ENCODE measurements around the gene ZRANB3. TPM values are rescaled to one million over a fixed set of nuclear protein-coding genes. Genes with fewer than 3 reads are reported as not detected.

ZRANB3 gene
- polyA plus RNA-seq, 1 donor (not counting 4 experiments of a cell fraction or from before 2014, with no cell fraction given): 10.6 TPM

DNA sequence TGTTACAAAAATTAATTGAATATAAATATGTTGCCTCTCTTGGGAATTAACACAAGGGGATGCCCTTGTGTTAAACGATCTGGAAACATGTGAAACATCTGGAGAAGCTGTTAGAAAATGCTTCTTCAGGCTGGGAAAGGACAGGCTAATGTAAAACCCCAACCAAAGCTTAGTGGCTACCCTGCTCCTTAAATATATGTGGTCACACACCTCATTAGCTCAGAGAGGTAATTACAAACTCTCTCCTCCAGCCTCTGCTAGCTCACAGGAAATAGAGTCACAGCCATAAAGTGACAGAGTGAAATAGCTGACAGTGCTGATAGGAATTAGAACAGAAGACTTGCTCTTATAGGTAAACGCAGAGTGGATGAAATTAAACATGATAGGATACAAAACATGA lies 323.0 kb downstream of the ZRANB3 start:
- Histone ChIP-seq H3K4me3 (ENCODE audit: control insufficient read depth in 2 of 3, extremely low read depth in 1 of 3, insufficient read depth in 2 of 3, low read depth in 1 of 3, low read length in 3 of 3) (no peak overlapping the region), H3K36me3 (ENCODE audit: control insufficient read depth in 2 of 2, extremely low read depth in 1 of 2, insufficient read depth in 2 of 2, low read length in 2 of 2) (peaks cover 0 to 2% of the 10 kb centered on the region in 2 experiments), H3K27ac (ENCODE audit: control insufficient read depth, insufficient read depth, low read length) (no peak overlapping the region), H3K9me1 (ENCODE audit: control insufficient read depth, extremely low read depth, insufficient read depth, low read length) (no peaks in the 10 kb centered on the region), H3K4me1 (ENCODE audit: control insufficient read depth, extremely low read depth, insufficient read depth, low read length) (no peaks in the 10 kb centered on the region), H3K9ac (ENCODE audit: control insufficient read depth, extremely low read depth, insufficient read depth, low read length) (no peak overlapping the region), H3K27me3 (ENCODE audit: control insufficient read depth, extremely low read depth, insufficient read depth, low read length) (no peaks in the 10 kb centered on the region), H2AFZ (ENCODE audit: control insufficient read depth, low read length) (no peak overlapping the region), H4K20me1 (ENCODE audit: control insufficient read depth, extremely low read depth, insufficient read depth, low read length) (no peaks in the 10 kb centered on the region), H3K79me2 (ENCODE audit: control insufficient read depth, insufficient read depth, low read length) (no peaks in the 10 kb centered on the region), H3K9me3 (ENCODE audit: control insufficient read depth, low read depth, low read length) (no peaks in the 10 kb centered on the region), H3K4me2 (ENCODE audit: control insufficient read depth, extremely low read depth, insufficient read depth, low read depth, low read length) (no peak overlapping the region)
- DNase-seq (ENCODE audit: low read depth, low spot score) (no peak), FAIRE-seq (no peak)
- TF ChIP-seq, protein P1, sequence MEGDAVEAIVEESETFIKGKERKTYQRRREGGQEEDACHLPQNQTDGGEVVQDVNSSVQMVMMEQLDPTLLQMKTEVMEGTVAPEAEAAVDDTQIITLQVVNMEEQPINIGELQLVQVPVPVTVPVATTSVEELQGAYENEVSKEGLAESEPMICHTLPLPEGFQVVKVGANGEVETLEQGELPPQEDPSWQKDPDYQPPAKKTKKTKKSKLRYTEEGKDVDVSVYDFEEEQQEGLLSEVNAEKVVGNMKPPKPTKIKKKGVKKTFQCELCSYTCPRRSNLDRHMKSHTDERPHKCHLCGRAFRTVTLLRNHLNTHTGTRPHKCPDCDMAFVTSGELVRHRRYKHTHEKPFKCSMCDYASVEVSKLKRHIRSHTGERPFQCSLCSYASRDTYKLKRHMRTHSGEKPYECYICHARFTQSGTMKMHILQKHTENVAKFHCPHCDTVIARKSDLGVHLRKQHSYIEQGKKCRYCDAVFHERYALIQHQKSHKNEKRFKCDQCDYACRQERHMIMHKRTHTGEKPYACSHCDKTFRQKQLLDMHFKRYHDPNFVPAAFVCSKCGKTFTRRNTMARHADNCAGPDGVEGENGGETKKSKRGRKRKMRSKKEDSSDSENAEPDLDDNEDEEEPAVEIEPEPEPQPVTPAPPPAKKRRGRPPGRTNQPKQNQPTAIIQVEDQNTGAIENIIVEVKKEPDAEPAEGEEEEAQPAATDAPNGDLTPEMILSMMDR (optimal IDR thresholded peaks at IDR 0.05 in 1 of 3, IDR thresholded peaks at IDR 0.05 in 1 of 3, conservative IDR thresholded peaks at IDR 0.05 in 1 of 3; ENCODE audit: extremely low read depth in 1 of 3, insufficient read depth in 2 of 3, low read length in 3 of 3): no peak
- TF ChIP-seq EZH2 (IDR thresholded peaks at IDR 0.05; ENCODE audit: low read length): no peak
- dilution Hi-C loops (cut with MboI; ENCODE audit: extremely low pct_ligation_motif_present, low sequenced_read_pairs): no loop called here

DNA sequence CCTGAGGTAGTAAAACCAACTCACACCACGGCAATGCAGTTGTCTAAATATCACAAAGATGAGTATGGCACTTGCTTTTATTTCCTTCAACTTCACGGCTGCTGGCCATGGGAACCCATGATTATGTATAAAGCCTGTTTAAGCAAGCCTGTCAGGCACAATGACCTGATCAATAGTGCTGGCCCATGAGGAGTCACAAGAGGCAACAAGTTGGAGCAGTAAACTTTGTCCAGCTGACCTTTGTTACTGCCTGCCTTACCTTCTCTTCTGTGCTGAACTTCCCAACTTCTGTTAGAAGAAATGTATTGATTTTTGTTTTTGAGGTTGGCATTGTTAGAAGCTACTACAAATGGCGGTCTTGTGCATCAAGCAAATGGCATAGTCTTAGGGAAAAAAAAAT lies 327.1 kb downstream of the ZRANB3 start:
- Histone ChIP-seq H4K20me1 (ENCODE audit: control insufficient read depth, extremely low read depth, insufficient read depth, low read length) (no peaks in the 10 kb centered on the region), H3K4me2 (ENCODE audit: control insufficient read depth, extremely low read depth, insufficient read depth, low read depth, low read length) (no peak overlapping the region), H3K9me3 (ENCODE audit: control insufficient read depth, low read depth, low read length) (no peaks in the 10 kb centered on the region), H3K4me3 (ENCODE audit: control insufficient read depth in 2 of 3, extremely low read depth in 1 of 3, insufficient read depth in 2 of 3, low read depth in 1 of 3, low read length in 3 of 3) (no peak overlapping the region), H2AFZ (ENCODE audit: control insufficient read depth, low read length) (no peak overlapping the region), H3K9ac (ENCODE audit: control insufficient read depth, extremely low read depth, insufficient read depth, low read length) (no peak overlapping the region), H3K27me3 (ENCODE audit: control insufficient read depth, extremely low read depth, insufficient read depth, low read length) (no peaks in the 10 kb centered on the region), H3K4me1 (ENCODE audit: control insufficient read depth, extremely low read depth, insufficient read depth, low read length) (no peaks in the 10 kb centered on the region), H3K36me3 (ENCODE audit: control insufficient read depth in 2 of 2, extremely low read depth in 1 of 2, insufficient read depth in 2 of 2, low read length in 2 of 2) (peaks cover 0 to 2% of the 10 kb centered on the region in 2 experiments), H3K27ac (ENCODE audit: control insufficient read depth, insufficient read depth, low read length) (no peak overlapping the region), H3K9me1 (ENCODE audit: control insufficient read depth, extremely low read depth, insufficient read depth, low read length) (no peaks in the 10 kb centered on the region), H3K79me2 (ENCODE audit: control insufficient read depth, insufficient read depth, low read length) (no peaks in the 10 kb centered on the region)
- no peak for TF ChIP-seq EZH2 (IDR thresholded peaks at IDR 0.05; ENCODE audit: low read length)
- no peak for DNase-seq (ENCODE audit: low read depth, low spot score)
- FAIRE-seq: no peak
- dilution Hi-C loops (cut with MboI; ENCODE audit: extremely low pct_ligation_motif_present, low sequenced_read_pairs): no loop called here

DNA sequence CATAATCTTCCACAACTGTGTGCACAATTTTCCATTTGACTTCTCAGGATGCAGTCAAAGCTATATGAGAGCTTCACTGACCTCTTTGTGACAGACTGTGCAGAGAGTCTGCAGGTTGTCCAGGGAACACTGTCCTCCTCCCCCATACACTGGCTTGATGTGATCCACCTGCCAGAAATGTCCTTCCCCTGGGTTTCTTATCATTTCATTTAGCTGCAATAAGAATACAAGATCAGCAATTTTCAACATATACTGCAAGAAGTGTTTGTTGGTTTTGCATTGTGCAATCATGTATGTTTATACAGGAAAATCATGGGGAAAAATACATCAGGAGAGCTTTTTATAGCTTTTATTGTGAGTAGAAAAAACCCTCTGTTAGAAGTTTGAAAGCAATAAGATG lies 328.3 kb downstream of the ZRANB3 start:
- no peaks in the 10 kb centered on the region for H3K4me1 ChIP-seq (ENCODE audit: control insufficient read depth, extremely low read depth, insufficient read depth, low read length)
- TF ChIP-seq, protein P1 (optimal IDR thresholded peaks at IDR 0.05 in 1 of 3, IDR thresholded peaks at IDR 0.05 in 1 of 3, conservative IDR thresholded peaks at IDR 0.05 in 1 of 3; ENCODE audit: extremely low read depth in 1 of 3, insufficient read depth in 2 of 3, low read length in 3 of 3): no peak
- TF ChIP-seq EZH2 (IDR thresholded peaks at IDR 0.05; ENCODE audit: low read length): no peak
- dilution Hi-C loops (cut with MboI; ENCODE audit: extremely low pct_ligation_motif_present, low sequenced_read_pairs): no loop called here
- no peak overlapping the region for H3K4me2 ChIP-seq (ENCODE audit: control insufficient read depth, extremely low read depth, insufficient read depth, low read depth, low read length)
- H4K20me1 ChIP-seq (ENCODE audit: control insufficient read depth, extremely low read depth, insufficient read depth, low read length): no peaks in the 10 kb centered on the region
- no peaks in the 10 kb centered on the region for H3K27me3 ChIP-seq (ENCODE audit: control insufficient read depth, extremely low read depth, insufficient read depth, low read length)
- H2AFZ ChIP-seq (ENCODE audit: control insufficient read depth, low read length): no peak overlapping the region
- no peaks in the 10 kb centered on the region for H3K9me3 ChIP-seq (ENCODE audit: control insufficient read depth, low read depth, low read length)
- H3K36me3 ChIP-seq (ENCODE audit: control insufficient read depth in 2 of 2, extremely low read depth in 1 of 2, insufficient read depth in 2 of 2, low read length in 2 of 2): peaks cover 0 to 2% of the 10 kb centered on the region in 2 experiments
- no peaks in the 10 kb centered on the region for H3K9me1 ChIP-seq (ENCODE audit: control insufficient read depth, extremely low read depth, insufficient read depth, low read length)
- H3K4me3 ChIP-seq (ENCODE audit: control insufficient read depth in 2 of 3, extremely low read depth in 1 of 3, insufficient read depth in 2 of 3, low read depth in 1 of 3, low read length in 3 of 3): no peak overlapping the region
- no peak overlapping the region for H3K9ac ChIP-seq (ENCODE audit: control insufficient read depth, extremely low read depth, insufficient read depth, low read length)
- no peak for DNase-seq (ENCODE audit: low read depth, low spot score)
- H3K79me2 ChIP-seq (ENCODE audit: control insufficient read depth, insufficient read depth, low read length): no peaks in the 10 kb centered on the region
- FAIRE-seq: no peak
- H3K27ac ChIP-seq (ENCODE audit: control insufficient read depth, insufficient read depth, low read length): no peak overlapping the region
